ENCODE measurements around the gene CELF1. TPM values are rescaled to one million over a fixed set of nuclear protein-coding genes. Genes with fewer than 3 reads are reported as not detected.
"Not testable (repeated sequence)": the region's sequence is repeated elsewhere in the genome, so short reads cannot be mapped to it uniquely, and the experiment has no call there.

CELF1 gene
- total and polyA plus RNA-seq, 3 donors from 2014 or later: 74.3 to 208 (median 193) TPM

DNA sequence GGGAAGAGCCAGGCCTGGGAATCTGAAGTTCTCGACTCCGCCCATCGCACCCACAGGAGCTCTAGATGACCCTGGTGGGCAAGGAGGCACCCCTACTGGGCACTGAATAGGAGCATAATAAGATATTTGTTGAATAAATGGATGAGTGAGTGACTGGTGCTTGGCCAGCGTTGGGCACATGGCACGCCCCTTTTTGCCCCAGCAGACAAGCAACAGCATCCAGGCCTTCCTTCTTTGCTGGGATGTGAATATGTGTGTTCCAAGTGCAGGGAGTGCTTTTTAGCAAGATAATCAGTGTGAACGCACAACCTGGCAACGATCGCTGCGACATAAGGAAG lies 443 bp upstream of the CELF1 start:
- 4 to 6% methylated on average over 6 to 9 of the region's 9 CpGs for WGBS, 2 donors
- H3K4me3 ChIP-seq: peak overlapping the region; percentile 90 to 92
- no peaks in the 10 kb centered on the region for H3K36me3 ChIP-seq (ENCODE audit: low read depth, missing control alignments)
- H3K27me3 ChIP-seq: no peaks in the 10 kb centered on the region
- H3K9me3 ChIP-seq: no peaks in the 10 kb centered on the region
- no peak for TF ChIP-seq POLR2A (IDR thresholded peaks at IDR 0.05)
- TF ChIP-seq, protein P1, sequence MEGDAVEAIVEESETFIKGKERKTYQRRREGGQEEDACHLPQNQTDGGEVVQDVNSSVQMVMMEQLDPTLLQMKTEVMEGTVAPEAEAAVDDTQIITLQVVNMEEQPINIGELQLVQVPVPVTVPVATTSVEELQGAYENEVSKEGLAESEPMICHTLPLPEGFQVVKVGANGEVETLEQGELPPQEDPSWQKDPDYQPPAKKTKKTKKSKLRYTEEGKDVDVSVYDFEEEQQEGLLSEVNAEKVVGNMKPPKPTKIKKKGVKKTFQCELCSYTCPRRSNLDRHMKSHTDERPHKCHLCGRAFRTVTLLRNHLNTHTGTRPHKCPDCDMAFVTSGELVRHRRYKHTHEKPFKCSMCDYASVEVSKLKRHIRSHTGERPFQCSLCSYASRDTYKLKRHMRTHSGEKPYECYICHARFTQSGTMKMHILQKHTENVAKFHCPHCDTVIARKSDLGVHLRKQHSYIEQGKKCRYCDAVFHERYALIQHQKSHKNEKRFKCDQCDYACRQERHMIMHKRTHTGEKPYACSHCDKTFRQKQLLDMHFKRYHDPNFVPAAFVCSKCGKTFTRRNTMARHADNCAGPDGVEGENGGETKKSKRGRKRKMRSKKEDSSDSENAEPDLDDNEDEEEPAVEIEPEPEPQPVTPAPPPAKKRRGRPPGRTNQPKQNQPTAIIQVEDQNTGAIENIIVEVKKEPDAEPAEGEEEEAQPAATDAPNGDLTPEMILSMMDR (IDR thresholded peaks at IDR 0.05): no peak
- peaks cover 16% of the 10 kb centered on the region for H3K4me1 ChIP-seq
- intact Hi-C loops (cut with DNase I; ENCODE audit: low total_unique reads): no loop called here
- peak overlapping the region; percentile 91 to 95 for H3K27ac ChIP-seq
- DNase-seq: no peak

DNA sequence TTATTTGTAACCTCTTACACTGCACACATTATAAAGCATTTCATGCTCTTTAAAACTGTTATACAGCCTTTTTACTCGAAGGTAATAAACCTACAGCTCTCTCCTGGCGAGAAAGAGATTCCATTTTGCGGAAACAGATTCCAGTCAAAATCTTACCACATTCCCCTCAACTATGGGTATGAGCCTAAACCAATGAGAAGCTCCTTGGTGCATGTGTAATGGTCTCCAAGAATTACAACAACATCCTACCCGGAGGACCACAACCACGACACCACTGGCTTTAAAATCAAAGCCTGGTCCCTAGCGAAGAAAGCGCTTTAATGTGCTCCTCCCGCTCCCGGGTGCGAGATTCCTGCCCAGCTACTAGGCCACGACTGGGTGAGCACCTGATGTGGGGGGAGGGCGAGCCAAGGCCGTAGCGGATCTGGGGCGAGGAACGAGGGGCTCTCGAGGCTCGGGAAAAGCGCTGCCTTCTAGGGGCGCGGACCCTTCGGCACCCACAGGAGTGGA lies 821 bp downstream of the CELF1 start:
- 1% methylated on average over 6 to 22 of the region's 22 CpGs for WGBS, 2 donors
- Histone ChIP-seq H3K27ac (peak overlapping the region; percentile 91 to 95), H3K4me3 (peak overlapping the region; percentile 90 to 92), H3K36me3 (ENCODE audit: low read depth, missing control alignments) (no peaks in the 10 kb centered on the region), H3K27me3 (no peaks in the 10 kb centered on the region), H3K9me3 (no peaks in the 10 kb centered on the region), H3K4me1 (peaks cover 16% of the 10 kb centered on the region)
- intact Hi-C loops (cut with DNase I; ENCODE audit: low total_unique reads): no loop called here
- DNase-seq: no peak
- no peak for TF ChIP-seq POLR2A (IDR thresholded peaks at IDR 0.05)
- TF ChIP-seq, protein P1 (IDR thresholded peaks at IDR 0.05): no peak

DNA sequence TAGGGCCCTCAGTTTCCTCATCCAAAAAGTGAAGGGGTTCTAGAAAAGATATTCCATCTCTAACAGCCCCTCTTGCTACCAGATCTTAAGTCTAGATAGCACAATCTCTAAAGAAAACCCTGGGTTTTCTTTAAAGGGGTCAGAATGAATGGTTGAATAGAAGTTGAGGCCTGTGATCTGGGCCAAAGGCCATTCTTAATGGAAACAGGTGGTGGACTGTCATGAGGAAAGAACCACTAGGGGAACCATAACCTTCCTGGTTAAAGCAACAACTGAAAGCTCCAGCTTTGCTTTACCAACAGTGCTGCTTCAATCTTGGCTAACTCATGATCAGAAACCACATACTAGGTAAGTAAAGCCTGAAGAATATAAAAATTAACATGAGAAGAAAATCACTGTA lies 1.8 kb downstream of the CELF1 start:
- intact Hi-C loops (cut with DNase I; ENCODE audit: low total_unique reads): no loop called here
- Histone ChIP-seq H3K4me3 (no peak overlapping the region), H3K27me3 (no peaks in the 10 kb centered on the region), H3K27ac (no peak overlapping the region), H3K9me3 (no peaks in the 10 kb centered on the region), H3K36me3 (ENCODE audit: low read depth, missing control alignments) (no peaks in the 10 kb centered on the region), H3K4me1 (peaks cover 16% of the 10 kb centered on the region)
- no peak for TF ChIP-seq POLR2A (IDR thresholded peaks at IDR 0.05)
- TF ChIP-seq, protein P1 (IDR thresholded peaks at IDR 0.05): no peak
- DNase-seq: no peak

DNA sequence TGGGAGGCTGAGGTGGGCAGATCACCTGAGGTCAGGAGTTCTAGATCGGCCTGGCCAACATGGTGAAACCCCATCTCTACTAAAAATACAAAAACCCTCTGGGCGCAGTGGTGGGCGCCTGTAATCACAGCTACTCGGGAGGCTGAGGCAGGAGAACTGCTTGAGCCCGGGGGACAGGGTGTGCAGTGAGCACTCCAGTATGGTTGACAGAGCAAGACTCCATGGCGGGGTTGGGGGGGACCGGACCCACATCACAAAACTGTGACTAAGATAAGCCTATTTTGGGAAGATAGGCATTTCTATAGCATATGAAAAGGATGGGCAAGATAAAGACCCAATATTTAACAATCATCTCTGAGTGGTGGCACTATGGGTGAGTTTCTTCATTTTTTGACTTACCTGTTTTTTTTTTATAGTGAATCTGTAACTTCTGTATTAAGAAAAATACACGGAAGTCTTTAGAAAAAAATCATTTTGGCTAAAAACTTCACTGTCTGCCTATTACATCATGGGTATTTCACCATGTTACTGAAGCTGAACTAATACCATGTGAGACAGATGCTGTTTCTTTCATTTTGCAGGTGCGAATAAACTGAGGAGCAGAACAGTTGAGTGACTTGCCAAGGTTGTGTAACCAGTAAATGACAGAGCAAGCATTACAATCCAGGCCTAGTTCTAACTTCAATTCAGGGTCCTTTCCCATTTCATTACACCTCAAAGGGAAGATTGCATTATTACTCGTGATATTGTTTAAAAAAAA lies 2.5 kb downstream of the CELF1 start:
- TF ChIP-seq, protein P1 (IDR thresholded peaks at IDR 0.05): no peak
- TF ChIP-seq POLR2A (IDR thresholded peaks at IDR 0.05): no peak
- no peaks in the 10 kb centered on the region for H3K36me3 ChIP-seq (ENCODE audit: low read depth, missing control alignments)
- H3K4me3 ChIP-seq: no peak overlapping the region
- H3K4me1 ChIP-seq: peaks cover 16% of the 10 kb centered on the region
- intact Hi-C loops (cut with DNase I; ENCODE audit: low total_unique reads): no loop called here
- 78 to 83% methylated on average over 10 of the region's 10 CpGs for WGBS, 2 donors
- no peak for DNase-seq
- no peak overlapping the region for H3K27ac ChIP-seq
- no peaks in the 10 kb centered on the region for H3K9me3 ChIP-seq
- H3K27me3 ChIP-seq: no peaks in the 10 kb centered on the region

DNA sequence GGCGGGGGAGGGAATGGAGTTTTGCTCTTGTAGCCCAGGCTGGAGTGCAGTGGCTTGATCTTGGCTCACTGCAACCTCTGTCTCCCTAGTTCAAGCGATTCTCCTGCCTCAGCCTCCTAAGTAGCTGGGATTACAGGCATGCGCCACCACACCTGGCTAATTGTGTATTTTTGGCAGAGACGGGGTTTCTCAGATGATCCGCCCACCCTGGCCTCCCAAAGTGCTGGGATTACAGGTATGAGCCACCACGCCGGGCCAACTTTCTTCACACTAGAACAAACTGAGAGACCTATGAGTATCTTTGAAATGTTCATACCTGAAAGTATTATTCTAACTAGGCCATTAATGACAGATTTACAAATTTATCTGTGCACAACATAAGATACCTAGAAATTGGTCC lies 6.7 kb downstream of the CELF1 start:
- H3K36me3 ChIP-seq (ENCODE audit: low read depth, missing control alignments); H3K27me3 ChIP-seq; H3K9me3 ChIP-seq; H3K4me1 ChIP-seq; H3K27ac ChIP-seq; intact Hi-C loops (cut with DNase I; ENCODE audit: low total_unique reads); DNase-seq; H3K4me3 ChIP-seq: not testable (repeated sequence)
- 81 to 85% methylated on average over 7 of the region's 7 CpGs for WGBS, 2 donors
